ENCODE measurements around the gene SV2C. TPM values are rescaled to one million over a fixed set of nuclear protein-coding genes. Genes with fewer than 3 reads are reported as not detected.
"Not testable (repeated sequence)": the region's sequence is repeated elsewhere in the genome, so short reads cannot be mapped to it uniquely, and the experiment has no call there.

Gene SV2C
- total RNA-seq, 1 experiment from 2014 or later, result not detected

GRCh38 chr5:76222318-76222717 lies 139.1 kb downstream of the SV2C start:
- no peaks in the 10 kb centered on the region for H3K4me1 ChIP-seq
- H3K27ac ChIP-seq, result no peak overlapping the region
- H3K4me3 ChIP-seq, result no peak overlapping the region
- H3K9me3 ChIP-seq (replicated peaks), result no peaks in the 10 kb centered on the region
- no peaks in the 10 kb centered on the region for H3K36me3 ChIP-seq
- DNase-seq, result no peak
- H3K27me3 ChIP-seq, result no peaks in the 10 kb centered on the region

- Histone ChIP-seq H3K4me3 (no peak overlapping the region), H3K36me3 (no peaks in the 10 kb centered on the region), H3K4me1 (no peaks in the 10 kb centered on the region), H3K27me3 (no peaks in the 10 kb centered on the region), H3K9me3 (replicated peaks) (no peaks in the 10 kb centered on the region), H3K27ac (no peak overlapping the region)
- DNase-seq, result no peak
These were observed 140.5 kb downstream of the SV2C start for GRCh38 chr5:76223696-76224095.

- no peak overlapping the region for H3K4me3 ChIP-seq
- H3K36me3 ChIP-seq, result no peaks in the 10 kb centered on the region
- no peaks in the 10 kb centered on the region for H3K27me3 ChIP-seq
- H3K27ac ChIP-seq, result no peak overlapping the region
- no peaks in the 10 kb centered on the region for H3K9me3 ChIP-seq (replicated peaks)
- no peak for DNase-seq
- no peaks in the 10 kb centered on the region for H3K4me1 ChIP-seq
These were observed 141.7 kb downstream of the SV2C start for GRCh38 chr5:76224898-76225297.

GRCh38 chr5:76225336-76225735 lies 142.2 kb downstream of the SV2C start:
- Histone ChIP-seq H3K36me3 (no peaks in the 10 kb centered on the region), H3K4me3 (no peak overlapping the region), H3K9me3 (replicated peaks) (no peaks in the 10 kb centered on the region), H3K27ac (no peak overlapping the region), H3K27me3 (no peaks in the 10 kb centered on the region), H3K4me1 (no peaks in the 10 kb centered on the region)
- no peak for DNase-seq

GRCh38 chr5:76229900-76230299 lies 146.7 kb downstream of the SV2C start:
- no peak for DNase-seq
- no peaks in the 10 kb centered on the region for H3K27me3 ChIP-seq
- H3K4me1 ChIP-seq, result no peaks in the 10 kb centered on the region
- H3K4me3 ChIP-seq, result no peak overlapping the region
- no peaks in the 10 kb centered on the region for H3K36me3 ChIP-seq
- no peaks in the 10 kb centered on the region for H3K9me3 ChIP-seq (replicated peaks)
- no peak overlapping the region for H3K27ac ChIP-seq

GRCh38 chr5:76230711-76231285 lies 147.6 kb downstream of the SV2C start:
- DNase-seq, result no peak
- H3K9me3 ChIP-seq (replicated peaks), result no peaks in the 10 kb centered on the region
- H3K27ac ChIP-seq, result no peak overlapping the region

GRCh38 chr5:76234665-76235064 lies 151.5 kb downstream of the SV2C start:
- Histone ChIP-seq H3K4me1 (no peaks in the 10 kb centered on the region), H3K4me3 (no peak overlapping the region), H3K27ac (no peak overlapping the region), H3K36me3 (no peaks in the 10 kb centered on the region), H3K9me3 (replicated peaks) (no peaks in the 10 kb centered on the region), H3K27me3 (no peaks in the 10 kb centered on the region)
- DNase-seq, result no peak

More at GRCh38 chr5:76230711-76231285, 147.6 kb downstream of the SV2C start:
- Histone ChIP-seq H3K4me1 (no peaks in the 10 kb centered on the region), H3K4me3 (no peak overlapping the region), H3K27me3 (no peaks in the 10 kb centered on the region), H3K36me3 (no peaks in the 10 kb centered on the region)

DNA sequence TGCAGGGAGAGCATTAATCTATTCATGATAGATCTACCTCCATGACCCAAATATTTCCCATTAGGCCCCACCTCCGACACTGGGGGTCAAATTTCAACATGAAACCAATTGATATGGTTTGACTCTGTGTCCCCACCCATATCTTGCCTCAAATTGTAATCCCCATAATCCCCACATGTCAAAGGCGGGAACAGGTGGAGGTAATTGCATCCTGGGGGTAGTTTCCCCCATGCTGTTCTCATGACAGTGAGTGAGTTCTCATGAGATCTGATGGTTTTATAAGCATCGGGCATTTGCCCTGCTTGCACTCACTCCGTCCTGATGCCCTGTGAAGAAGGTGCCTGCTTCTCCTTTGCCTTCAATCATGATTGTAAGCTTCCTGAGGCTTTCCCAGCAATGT lies 153.5 kb downstream of the SV2C start:
- no peak overlapping the region for H3K4me3 ChIP-seq
- peak in 1 of 2 experiments; percentile 29 for DNase-seq
- no peak overlapping the region for H3K27ac ChIP-seq
- no peaks in the 10 kb centered on the region for H3K36me3 ChIP-seq
- H3K4me1 ChIP-seq, result no peaks in the 10 kb centered on the region
- no peaks in the 10 kb centered on the region for H3K9me3 ChIP-seq (replicated peaks)
- no peaks in the 10 kb centered on the region for H3K27me3 ChIP-seq

GRCh38 chr5:76240336-76240735 lies 157.2 kb downstream of the SV2C start:
- Histone ChIP-seq H3K36me3 (no peaks in the 10 kb centered on the region), H3K27me3 (no peaks in the 10 kb centered on the region), H3K9me3 (replicated peaks) (no peaks in the 10 kb centered on the region), H3K4me3 (no peak overlapping the region), H3K4me1 (no peaks in the 10 kb centered on the region), H3K27ac (no peak overlapping the region)
- no peak for DNase-seq

GRCh38 chr5:76242155-76242554 lies 159.0 kb downstream of the SV2C start:
- not testable (repeated sequence) for DNase-seq; H3K27ac ChIP-seq; H3K36me3 ChIP-seq; H3K4me1 ChIP-seq; H3K27me3 ChIP-seq; H3K4me3 ChIP-seq; H3K9me3 ChIP-seq (replicated peaks)

- Histone ChIP-seq H3K27ac (no peak overlapping the region), H3K36me3 (no peaks in the 10 kb centered on the region), H3K4me1 (no peaks in the 10 kb centered on the region), H3K9me3 (replicated peaks) (no peaks in the 10 kb centered on the region), H3K27me3 (no peaks in the 10 kb centered on the region), H3K4me3 (no peak overlapping the region)
- no peak for DNase-seq
These were observed 162.4 kb downstream of the SV2C start for GRCh38 chr5:76245590-76245989.

GRCh38 chr5:76249621-76250020 lies 166.4 kb downstream of the SV2C start:
- Histone ChIP-seq H3K36me3 (no peaks in the 10 kb centered on the region), H3K4me1 (no peaks in the 10 kb centered on the region), H3K4me3 (no peak overlapping the region), H3K27me3 (no peaks in the 10 kb centered on the region), H3K27ac (no peak overlapping the region), H3K9me3 (replicated peaks) (no peaks in the 10 kb centered on the region)
- DNase-seq, result no peak

DNA sequence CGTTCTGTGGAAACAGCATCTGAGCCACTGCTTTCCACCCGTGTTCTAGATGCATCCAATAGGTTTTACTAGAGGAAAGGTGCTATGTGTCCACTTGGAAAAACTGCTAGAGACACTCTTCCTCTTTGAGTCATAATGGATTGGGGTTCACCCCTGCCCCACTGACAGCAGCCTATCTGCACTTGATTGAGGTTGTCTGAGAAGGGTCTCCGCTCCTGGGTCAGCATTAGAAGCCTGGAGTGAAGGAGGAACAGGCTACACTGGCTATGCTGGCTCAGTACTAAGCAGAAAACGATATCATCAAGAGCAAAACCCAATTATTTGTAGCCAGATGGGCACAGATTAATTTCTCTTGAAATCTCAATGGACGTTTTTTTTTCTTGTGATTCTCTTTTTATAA lies 167.3 kb downstream of the SV2C start:
- Histone ChIP-seq H3K36me3 (no peaks in the 10 kb centered on the region), H3K27ac (no peak overlapping the region), H3K27me3 (no peaks in the 10 kb centered on the region), H3K9me3 (replicated peaks) (no peaks in the 10 kb centered on the region), H3K4me3 (no peak overlapping the region), H3K4me1 (no peaks in the 10 kb centered on the region)
- DNase-seq, result no peak

DNA sequence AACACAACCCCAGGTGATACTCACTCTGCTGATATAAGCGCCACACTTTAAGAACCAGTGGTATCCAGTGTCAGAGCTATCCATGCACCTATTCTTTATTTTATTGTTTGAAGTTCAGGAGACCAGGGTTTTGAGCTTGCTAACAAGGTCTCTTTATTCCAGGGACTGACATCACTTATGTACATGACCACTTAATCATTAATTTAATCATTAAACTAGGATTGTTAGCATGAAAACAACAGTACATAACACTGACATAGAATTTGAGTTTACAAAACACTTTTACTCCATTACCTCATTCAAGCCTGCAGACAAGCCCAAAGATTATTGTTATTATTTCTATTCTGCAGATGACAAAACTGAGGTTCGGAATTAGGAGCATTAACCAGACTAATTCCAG lies 168.5 kb downstream of the SV2C start:
- Histone ChIP-seq H3K4me3 (no peak overlapping the region), H3K4me1 (no peaks in the 10 kb centered on the region), H3K36me3 (no peaks in the 10 kb centered on the region), H3K9me3 (replicated peaks) (no peaks in the 10 kb centered on the region), H3K27me3 (no peaks in the 10 kb centered on the region), H3K27ac (no peak overlapping the region)
- no peak for DNase-seq

DNA sequence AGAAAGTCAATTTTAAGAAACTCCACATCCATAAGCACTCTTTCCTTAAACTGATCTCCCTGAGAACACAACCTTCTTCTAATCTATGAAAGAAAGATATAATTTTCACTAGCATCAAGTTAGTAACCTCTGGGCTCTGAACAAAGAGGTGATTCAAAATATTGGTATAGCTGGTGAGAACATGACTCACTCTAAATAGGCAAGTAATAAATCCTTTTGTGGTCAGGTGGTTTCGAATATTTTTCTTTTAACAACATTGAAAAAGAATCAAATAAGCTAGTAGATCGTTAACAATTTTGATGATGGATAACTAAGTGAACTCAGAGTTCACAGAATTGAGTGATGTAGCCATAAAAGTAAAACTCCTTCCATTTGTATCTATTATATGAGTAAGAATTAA lies 169.3 kb downstream of the SV2C start:
- Histone ChIP-seq H3K27ac (no peak overlapping the region), H3K9me3 (replicated peaks) (no peaks in the 10 kb centered on the region), H3K4me1 (no peaks in the 10 kb centered on the region), H3K36me3 (no peaks in the 10 kb centered on the region), H3K27me3 (no peaks in the 10 kb centered on the region), H3K4me3 (no peak overlapping the region)
- DNase-seq, result no peak

- Histone ChIP-seq H3K36me3 (no peaks in the 10 kb centered on the region), H3K4me3 (no peak overlapping the region), H3K4me1 (no peaks in the 10 kb centered on the region), H3K27me3 (no peaks in the 10 kb centered on the region), H3K27ac (no peak overlapping the region), H3K9me3 (replicated peaks) (no peaks in the 10 kb centered on the region)
- DNase-seq, result peak; percentile 44 to 73
These were observed 173.1 kb downstream of the SV2C start for GRCh38 chr5:76256116-76256889.

Data from SJCRH30 (cell line).